DOHH2 (cell line): ENCODE results near the gene IFITM10.

Experiments
- EZH2phosphoT487 ChIP-seq: fragments of 200-600 bp; sonication (generic); IDR thresholded peaks from 2 replicates; pipeline ENCODE4 v1.6.1; 2017; ENCODE audit warnings: borderline replicate concordance, mild to moderate bottlenecking, antibody characterized with exemption, low read length, moderate library complexity, mixed read lengths
- TF ChIP-seq, protein P1 (sequence below): fragments of 200-600 bp; sonication (generic); IDR thresholded peaks from one replicate; pipeline ENCODE4 v1.5.1; 2014; ENCODE audit warnings: antibody characterized with exemption, mild to moderate bottlenecking, low read depth, low read length; ENCODE audit not compliant: poor library complexity, severe bottlenecking

DNA sequence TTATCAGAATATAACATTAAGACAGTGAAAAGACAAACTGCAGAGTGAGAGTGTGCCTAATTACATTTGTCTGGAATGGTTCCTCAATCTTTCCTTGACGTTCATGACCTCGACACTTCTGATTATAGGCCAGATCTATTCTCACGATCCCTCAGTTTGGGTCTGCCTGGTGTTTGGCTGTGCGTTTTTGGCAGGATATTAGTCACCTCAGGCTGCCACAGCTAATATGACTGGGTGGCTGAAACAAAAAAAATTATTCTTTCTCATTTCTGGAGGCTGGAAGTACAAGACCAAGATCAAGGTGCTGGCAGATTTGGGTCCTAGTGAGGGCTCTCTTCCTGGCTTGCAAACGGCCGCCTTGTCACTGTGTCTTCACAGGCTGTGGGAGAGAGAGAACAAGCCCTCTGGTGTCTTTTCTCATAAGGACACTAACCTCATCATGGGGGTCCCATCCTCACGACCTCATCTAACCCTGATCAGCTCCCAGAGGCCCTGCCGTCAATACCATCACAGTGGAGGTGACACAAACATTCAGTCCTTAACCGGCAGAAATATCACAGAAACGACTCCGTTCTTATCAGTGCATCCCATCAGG lies 23.2 kb downstream of the IFITM10 start:
- TF ChIP-seq, protein P1, sequence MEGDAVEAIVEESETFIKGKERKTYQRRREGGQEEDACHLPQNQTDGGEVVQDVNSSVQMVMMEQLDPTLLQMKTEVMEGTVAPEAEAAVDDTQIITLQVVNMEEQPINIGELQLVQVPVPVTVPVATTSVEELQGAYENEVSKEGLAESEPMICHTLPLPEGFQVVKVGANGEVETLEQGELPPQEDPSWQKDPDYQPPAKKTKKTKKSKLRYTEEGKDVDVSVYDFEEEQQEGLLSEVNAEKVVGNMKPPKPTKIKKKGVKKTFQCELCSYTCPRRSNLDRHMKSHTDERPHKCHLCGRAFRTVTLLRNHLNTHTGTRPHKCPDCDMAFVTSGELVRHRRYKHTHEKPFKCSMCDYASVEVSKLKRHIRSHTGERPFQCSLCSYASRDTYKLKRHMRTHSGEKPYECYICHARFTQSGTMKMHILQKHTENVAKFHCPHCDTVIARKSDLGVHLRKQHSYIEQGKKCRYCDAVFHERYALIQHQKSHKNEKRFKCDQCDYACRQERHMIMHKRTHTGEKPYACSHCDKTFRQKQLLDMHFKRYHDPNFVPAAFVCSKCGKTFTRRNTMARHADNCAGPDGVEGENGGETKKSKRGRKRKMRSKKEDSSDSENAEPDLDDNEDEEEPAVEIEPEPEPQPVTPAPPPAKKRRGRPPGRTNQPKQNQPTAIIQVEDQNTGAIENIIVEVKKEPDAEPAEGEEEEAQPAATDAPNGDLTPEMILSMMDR = no peak
- TF ChIP-seq EZH2phosphoT487 = no peak
